NOMO-1 treated with dmso at 0.1 percent for 144 hours (cell line): ENCODE results near the gene KIF6.

ENCODE experiments used
- DNase-seq: peaks from one replicate; lab custom pipeline; 2025; ENCODE audit not compliant: unreplicated experiment; lab: John Stamatoyannopoulos, UW

The KIF6 gene

GRCh38 chr6:39294899-39295298 is 430.3 kb downstream of the KIF6 start:
- no peak for DNase-seq

GRCh38 chr6:39294133-39294532 is 431.1 kb downstream of the KIF6 start:
- DNase-seq, result no peak

DNA sequence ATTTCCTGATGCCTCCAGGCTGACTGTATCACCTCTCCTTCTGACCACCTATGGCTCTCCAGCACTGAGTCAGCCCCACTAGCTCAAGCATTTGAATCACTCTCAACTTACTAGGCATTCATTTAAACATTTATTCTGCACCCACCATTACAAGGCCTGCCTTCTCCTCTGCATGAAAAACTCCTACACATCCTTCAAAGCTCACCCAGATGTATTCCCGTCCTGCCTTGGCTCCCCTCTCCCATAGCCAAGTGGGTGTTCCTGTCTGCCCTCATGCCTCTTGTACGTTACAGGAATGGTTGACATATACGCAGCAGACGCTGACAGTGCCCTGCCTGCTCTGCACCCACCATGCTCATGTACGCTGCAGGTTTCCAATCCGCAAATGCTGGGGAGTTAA is 432.6 kb downstream of the KIF6 start:
- no peak for DNase-seq

GRCh38 chr6:39289490-39289889 is 435.7 kb downstream of the KIF6 start:
- no peak for DNase-seq

GRCh38 chr6:39287601-39288000 is 437.6 kb downstream of the KIF6 start:
- no peak for DNase-seq

GRCh38 chr6:39286596-39286995 is 438.6 kb downstream of the KIF6 start:
- peak; percentile 37 for DNase-seq

GRCh38 chr6:39282774-39283173 is 442.4 kb downstream of the KIF6 start:
- peak; percentile 39 for DNase-seq

GRCh38 chr6:39281312-39281980 is 443.8 kb downstream of the KIF6 start:
- no peak for DNase-seq

DNA sequence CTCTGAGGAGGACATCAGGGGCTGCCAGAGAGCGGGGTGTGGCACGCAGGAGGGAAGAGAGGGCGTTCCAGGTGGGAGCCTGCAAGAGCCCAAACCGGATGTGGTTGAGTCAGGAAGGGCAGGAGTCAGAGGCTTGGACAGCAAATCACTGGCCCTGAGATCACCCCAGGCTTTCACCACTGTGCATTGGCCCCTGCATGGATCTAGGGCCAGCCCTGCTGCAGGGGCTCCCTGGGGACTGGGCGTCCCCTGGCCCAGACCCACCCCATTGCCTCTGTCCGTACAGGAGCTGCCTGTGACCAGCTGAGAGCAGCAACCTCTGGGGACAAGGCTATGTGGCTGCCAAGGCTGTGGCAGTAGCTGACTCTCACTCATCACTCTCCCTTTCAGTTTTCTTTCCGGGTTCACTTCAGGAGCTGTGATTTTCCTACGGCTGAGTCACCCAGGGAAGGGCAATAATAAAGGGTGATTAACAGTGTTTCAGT is 444.9 kb downstream of the KIF6 start:
- DNase-seq, result no peak
